HG03442 (cell line): Measurements from ENCODE around the gene IFIT1B.
"Not testable (repeated sequence)": the region's sequence is repeated elsewhere in the genome, so short reads cannot be mapped to it uniquely, and the experiment has no call there.

Experiments
- ATAC-seq: cut with Tn5 transposase; IDR thresholded peaks from one replicate; pipeline ENCODE4 v1.9.1; 2021; ENCODE audit warnings: mild to moderate bottlenecking, moderate library complexity; ENCODE audit not compliant: unreplicated experiment

IFIT1B gene

GRCh38 chr10:89411135-89411534 is 33.3 kb downstream of the IFIT1B start:
- ATAC-seq: not testable (repeated sequence)

DNA sequence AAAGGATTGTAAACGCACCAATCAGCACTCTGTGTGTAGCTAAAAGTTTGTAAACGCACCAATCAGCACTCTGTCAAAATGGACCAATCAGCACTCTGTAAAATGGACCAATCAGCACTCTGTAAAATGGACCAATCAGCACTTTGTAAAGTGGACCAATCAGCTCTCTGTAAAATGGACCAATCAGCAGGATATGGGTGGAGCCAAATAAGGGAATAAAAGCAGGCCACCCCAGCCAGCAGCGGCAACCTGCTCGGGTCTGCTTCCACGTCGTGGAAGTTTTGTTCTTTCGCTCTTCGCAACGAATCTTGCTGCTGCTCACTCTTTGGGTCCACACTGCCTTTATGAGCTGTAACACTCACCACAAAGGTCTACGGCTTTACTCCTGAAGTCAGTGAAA is 34.4 kb downstream of the IFIT1B start:
- not testable (repeated sequence) for ATAC-seq

- ATAC-seq: no peak
These were observed 35.6 kb downstream of the IFIT1B start for GRCh38 chr10:89413398-89413912.

DNA sequence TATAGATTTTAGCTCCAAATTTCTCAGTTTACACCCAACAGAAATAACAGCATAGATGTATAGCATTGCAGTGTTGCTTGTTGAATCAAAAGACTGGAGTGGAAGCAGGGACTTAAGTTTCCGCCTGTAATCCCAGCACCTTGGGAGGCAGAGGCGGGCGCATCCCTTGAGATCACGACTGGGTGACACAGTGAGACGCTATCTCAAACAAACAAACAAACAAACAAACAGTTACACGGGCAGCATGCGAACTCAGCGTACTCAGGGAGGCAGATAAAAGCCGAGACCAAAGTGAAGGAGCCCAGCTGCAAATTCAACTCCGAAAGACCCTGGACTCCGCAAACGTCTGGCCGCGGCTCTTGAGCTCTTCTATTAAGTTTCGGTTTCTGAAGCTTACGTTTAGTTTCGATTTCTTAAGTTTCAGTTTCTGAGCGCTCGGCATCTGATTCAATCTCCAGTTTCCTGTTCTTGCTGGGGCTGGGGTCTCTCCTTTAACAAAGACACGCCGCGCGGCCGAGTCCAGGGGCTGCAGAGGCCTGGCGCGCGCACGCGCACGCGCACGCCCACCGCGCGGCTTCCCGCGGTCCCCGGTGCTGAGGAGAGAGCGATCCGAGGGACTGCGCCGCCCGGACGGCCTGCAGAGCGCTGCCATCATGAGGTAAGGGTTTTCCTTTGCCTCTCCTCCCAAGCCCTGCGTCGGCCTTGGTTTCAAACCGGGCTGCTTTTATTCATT is 36.5 kb downstream of the IFIT1B start, which contains the start of gene IFIT5:
Gene IFIT5 (plus strand): TSS at position 423 of the 733 bp plus-strand sequence. CDS start 231 bp downstream, at position 654.
- peak; percentile 72 for ATAC-seq

- peak; percentile 29 for ATAC-seq
These were observed 37.3 kb downstream of the IFIT1B start for GRCh38 chr10:89414879-89415821.

GRCh38 chr10:89416465-89416864 is 38.6 kb downstream of the IFIT1B start:
- no peak for ATAC-seq

GRCh38 chr10:89419548-89419947 is 41.7 kb downstream of the IFIT1B start:
- no peak for ATAC-seq

DNA sequence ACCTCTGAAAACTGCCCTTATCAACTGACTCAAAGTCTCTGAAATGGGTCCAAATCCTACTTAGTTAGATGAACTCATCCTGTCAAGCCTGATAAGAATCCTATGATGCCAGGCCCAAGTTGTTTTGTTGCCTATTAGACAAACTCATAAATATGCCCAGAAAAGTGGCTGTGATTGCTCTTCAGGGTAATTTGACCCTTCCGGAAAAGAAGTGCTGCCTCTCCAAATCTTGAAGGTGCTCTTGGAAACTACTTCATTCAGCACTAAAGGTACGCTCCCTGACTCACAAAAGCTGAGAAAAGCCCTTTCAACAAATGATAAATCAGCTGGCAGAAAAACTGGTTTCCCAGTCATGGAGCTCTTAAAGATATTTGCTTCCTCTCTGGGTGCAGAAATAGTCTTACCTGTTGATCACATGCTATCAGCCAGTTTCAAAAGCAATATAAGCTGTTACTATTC is 43.2 kb downstream of the IFIT1B start:
- ATAC-seq: no peak

GRCh38 chr10:89425000-89425399 is 47.1 kb downstream of the IFIT1B start:
- no peak for ATAC-seq

GRCh38 chr10:89426230-89426868 is 48.5 kb downstream of the IFIT1B start:
- ATAC-seq: no peak

DNA sequence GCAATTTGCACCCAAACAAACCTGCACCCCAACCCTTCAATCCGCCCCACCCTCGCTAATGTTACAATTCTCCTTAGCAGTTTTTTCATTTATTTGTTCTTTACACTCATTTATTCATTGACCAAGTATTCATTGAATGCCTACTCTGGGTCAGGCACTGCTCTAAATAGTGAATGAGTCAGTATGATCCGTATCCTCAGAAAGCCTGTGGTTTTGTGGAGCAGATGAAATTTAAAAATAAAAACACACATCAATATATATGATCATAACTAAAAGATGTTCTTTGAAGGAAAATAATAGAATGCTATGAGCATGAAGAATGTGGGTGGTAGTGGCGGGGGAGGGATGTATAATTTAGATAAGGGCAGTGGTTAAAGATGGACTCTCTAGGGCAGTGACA is 49.8 kb downstream of the IFIT1B start:
- ATAC-seq: no peak

DNA sequence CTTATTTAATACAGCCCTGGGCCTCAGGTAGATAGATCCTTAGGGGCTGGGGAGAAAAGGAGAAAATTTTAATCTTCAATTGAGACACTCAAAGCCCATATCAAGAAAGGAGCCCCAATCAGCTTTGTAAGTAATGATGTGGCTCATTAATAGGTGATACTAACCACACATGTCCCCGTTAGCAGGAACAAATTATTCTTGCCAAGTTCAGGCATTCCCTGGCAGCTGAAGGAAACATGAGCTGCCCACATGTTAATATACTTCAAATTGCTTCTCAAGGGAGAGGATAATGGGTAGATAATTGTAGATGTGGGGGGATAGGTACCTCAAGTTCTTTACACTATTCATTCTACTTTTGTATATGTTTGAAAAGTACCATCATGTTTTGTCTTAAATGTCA is 51.0 kb downstream of the IFIT1B start:
- ATAC-seq: no peak

GRCh38 chr10:89431977-89432376 is 54.1 kb downstream of the IFIT1B start:
- ATAC-seq: no peak
